Uterus (tissue), 2 donors: ENCODE measurements around the gene ZSCAN10.

Source experiments
- POLR2A ChIP-seq, 2 donors: fragments of 450-650 bp; IDR thresholded peaks; one replicate each; pipeline ENCODE4 v1.6.1; 2016; ENCODE audit warnings: antibody characterized with exemption in 2 of 2, mild to moderate bottlenecking in 1 of 2, moderate library complexity in 1 of 2
- TF ChIP-seq, protein P1 (sequence below), 4 experiments: fragments of 200-600 bp in 2 of 4; fragments of 450-650 bp in 2 of 4; sonication (generic) in 2 of 4; IDR thresholded peaks; one replicate each; pipeline ENCODE4 v1.5.1; 2016 to 2019; ENCODE audit warnings: antibody characterized with exemption in 4 of 4, mild to moderate bottlenecking in 2 of 4, moderate library complexity in 1 of 4

DNA sequence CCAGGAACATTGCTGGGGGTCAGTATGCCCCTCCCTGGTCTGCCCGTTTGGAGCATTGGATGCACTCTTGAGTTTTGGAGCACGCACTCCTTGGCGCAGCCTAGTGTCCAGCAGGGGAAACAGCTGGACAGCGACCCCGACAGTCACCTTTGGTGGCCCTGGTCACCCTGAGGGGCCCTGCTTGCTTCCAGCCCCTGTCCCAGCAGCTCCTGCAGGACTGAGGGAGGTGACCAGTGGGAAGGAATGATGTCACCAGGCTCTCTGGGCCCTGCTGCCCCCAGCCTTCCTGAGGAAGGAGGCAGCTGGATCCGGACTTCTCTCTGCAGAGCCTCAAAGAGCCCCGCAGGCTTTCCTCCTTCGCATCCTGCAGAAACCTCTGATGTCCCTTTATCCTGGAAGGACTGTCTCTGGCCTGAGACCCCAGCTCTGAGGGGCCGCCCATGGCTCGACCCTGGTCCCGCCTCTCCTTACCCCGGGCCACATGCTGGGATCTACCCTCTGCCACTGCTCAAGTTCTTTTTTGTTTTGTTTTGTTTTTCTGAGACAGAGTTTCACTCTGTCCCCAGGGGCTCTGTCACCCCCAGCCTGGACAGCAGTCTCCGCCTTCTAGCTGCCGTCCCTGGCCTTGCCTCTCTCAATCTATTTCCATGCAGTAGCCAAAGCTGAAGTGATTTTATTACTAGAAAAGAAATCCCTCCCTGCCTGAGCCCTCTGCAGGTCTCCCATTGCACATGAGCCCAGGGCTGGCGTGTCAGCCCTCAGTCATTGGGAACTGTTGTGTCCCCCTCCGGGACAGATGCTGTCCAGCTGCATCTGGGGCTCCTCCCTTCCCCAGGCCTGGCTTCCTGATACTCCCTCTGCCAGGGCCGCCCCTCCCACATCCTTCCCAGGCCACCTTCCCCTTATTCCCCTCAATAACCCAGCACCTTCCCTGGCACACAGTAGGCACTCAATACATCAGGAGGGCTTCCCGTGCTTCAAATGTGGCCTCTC lies 11.6 kb downstream of the ZSCAN10 start:
- TF ChIP-seq POLR2A (IDR thresholded peaks at IDR 0.05): no peak
- TF ChIP-seq, protein P1, sequence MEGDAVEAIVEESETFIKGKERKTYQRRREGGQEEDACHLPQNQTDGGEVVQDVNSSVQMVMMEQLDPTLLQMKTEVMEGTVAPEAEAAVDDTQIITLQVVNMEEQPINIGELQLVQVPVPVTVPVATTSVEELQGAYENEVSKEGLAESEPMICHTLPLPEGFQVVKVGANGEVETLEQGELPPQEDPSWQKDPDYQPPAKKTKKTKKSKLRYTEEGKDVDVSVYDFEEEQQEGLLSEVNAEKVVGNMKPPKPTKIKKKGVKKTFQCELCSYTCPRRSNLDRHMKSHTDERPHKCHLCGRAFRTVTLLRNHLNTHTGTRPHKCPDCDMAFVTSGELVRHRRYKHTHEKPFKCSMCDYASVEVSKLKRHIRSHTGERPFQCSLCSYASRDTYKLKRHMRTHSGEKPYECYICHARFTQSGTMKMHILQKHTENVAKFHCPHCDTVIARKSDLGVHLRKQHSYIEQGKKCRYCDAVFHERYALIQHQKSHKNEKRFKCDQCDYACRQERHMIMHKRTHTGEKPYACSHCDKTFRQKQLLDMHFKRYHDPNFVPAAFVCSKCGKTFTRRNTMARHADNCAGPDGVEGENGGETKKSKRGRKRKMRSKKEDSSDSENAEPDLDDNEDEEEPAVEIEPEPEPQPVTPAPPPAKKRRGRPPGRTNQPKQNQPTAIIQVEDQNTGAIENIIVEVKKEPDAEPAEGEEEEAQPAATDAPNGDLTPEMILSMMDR (IDR thresholded peaks at IDR 0.05): no peak
